ENCODE data around the gene ACTN2.

ACTN2 gene

DNA sequence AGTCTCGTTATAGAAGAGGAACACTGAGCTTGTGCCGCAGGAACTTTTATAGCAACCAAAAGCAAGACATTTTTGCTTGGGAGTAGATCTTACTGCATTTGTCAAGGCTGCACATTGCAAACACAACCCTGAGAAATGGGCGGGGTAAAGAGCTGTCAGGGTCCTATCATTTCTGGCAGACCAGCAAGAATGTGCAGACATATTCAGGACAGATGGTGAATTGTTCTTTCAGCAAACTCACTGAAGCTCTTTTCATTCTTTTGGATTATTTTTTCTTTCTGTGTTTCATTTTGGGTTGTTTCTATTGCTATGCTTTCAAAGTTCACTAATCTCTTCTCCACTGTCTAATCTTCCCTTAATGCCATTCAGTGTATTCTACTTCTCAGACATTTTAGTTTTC, 5.1 kb upstream of the ACTN2 start:
- peak; percentile 29 for FAIRE-seq
- no peak for DNase-seq (ENCODE audit: insufficient read length, low spot score)
- TF ChIP-seq, protein P1, sequence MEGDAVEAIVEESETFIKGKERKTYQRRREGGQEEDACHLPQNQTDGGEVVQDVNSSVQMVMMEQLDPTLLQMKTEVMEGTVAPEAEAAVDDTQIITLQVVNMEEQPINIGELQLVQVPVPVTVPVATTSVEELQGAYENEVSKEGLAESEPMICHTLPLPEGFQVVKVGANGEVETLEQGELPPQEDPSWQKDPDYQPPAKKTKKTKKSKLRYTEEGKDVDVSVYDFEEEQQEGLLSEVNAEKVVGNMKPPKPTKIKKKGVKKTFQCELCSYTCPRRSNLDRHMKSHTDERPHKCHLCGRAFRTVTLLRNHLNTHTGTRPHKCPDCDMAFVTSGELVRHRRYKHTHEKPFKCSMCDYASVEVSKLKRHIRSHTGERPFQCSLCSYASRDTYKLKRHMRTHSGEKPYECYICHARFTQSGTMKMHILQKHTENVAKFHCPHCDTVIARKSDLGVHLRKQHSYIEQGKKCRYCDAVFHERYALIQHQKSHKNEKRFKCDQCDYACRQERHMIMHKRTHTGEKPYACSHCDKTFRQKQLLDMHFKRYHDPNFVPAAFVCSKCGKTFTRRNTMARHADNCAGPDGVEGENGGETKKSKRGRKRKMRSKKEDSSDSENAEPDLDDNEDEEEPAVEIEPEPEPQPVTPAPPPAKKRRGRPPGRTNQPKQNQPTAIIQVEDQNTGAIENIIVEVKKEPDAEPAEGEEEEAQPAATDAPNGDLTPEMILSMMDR (IDR thresholded peaks at IDR 0.05; ENCODE audit: insufficient read depth, missing control alignments): no peak

DNA sequence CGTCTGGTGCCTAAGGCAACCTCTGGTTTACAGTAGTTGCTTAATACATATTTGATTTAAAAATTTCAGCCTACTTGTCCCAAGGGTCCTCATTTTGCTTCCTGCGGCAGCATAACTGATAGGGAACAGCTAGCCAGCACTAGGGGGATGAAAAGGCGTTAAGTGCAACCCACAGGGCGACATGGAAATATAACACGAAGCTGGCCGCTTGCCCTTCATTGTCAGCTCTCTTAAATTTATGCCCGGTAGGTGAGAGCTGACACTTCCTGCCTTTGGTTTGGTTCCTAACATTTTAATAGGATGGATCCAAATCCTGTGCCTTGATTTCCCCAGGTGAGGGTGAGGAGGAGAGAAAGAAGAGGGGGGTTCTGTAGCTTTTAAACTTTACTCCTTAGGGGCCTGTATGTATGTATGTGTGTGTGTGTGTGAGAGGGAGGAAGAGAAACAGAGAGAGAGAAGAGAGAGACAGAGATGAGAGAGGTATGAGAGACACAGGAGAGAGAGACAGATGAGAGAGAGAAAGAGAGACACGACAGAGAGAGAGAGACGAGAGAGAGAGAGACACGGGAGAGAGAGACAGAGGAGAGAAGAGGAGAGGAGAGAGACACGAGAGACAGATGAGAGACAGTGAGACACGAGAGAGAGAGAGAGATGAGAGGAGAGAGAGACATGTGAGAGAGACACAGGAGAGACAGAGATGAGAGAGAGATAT, 938 bp upstream of the ACTN2 start:
- FAIRE-seq (no peak), DNase-seq (ENCODE audit: insufficient read length, low spot score) (no peak)
- TF ChIP-seq, protein P1 (IDR thresholded peaks at IDR 0.05; ENCODE audit: insufficient read depth, missing control alignments): no peak

DNA sequence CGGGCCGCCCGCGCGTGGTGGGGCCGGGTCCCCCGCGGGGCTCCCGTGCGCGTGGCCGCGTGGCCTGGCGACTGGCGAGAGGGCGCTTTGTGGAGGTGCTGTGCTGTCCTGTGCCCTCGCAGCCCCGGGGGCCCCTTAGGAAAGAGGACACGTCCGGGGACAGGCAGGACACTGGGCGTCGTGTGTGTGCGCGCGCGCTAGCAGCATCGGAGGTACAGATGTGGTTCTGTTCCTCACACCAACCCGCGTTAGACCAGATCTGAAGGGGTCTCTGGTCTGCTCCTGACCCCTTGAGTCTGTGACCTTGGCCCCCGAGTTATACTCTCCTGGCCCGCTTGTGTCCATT, 489 bp downstream of the ACTN2 start:
- TF ChIP-seq, protein P1 (IDR thresholded peaks at IDR 0.05; ENCODE audit: insufficient read depth, missing control alignments): no peak
- DNase-seq (ENCODE audit: insufficient read length, low spot score) (no peak), FAIRE-seq (no peak)

DNA sequence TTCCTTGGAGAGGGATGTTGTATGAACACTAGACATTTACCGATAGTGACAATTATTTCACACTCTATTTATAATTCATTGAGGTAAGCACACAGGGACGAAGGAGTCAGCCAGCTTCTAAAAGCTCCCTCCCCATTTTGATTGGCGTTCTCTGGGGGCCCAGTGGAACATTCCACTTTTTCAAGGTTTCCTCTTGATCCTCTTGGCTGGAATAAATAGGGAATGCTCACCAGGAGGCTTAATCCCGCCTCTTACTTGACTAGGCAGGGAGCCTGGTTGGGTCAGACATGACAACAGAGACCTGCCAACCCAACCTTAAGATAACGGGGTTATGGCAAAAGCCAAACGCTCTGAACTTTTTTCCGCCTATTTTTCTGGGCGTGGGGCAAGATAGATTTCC, 974 bp downstream of the ACTN2 start:
- DNase-seq (ENCODE audit: insufficient read length, low spot score) (no peak), FAIRE-seq (no peak)
- TF ChIP-seq, protein P1 (IDR thresholded peaks at IDR 0.05; ENCODE audit: insufficient read depth, missing control alignments): no peak

DNA sequence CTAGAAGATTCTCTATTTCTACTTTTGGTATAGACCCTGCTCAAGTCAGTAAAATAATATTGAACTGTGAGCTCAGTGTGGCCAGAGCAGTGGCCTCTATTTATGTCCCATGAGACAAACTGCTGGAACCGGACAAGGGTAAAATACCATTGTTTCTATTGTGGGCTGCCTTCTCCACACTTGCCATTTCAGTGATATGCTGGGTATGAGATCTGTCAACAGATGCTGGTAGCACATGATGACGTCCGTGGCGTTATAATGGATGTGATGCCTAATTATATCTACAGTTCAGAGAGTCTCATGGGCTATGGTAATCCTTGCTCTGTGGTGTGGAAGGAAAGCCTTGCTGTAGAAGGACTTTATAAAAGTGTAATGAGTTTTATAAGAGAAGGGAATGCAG, 2.4 kb downstream of the ACTN2 start:
- FAIRE-seq: no peak
- TF ChIP-seq, protein P1 (IDR thresholded peaks at IDR 0.05; ENCODE audit: insufficient read depth, missing control alignments): no peak
- DNase-seq (ENCODE audit: insufficient read length, low spot score): no peak

DNA sequence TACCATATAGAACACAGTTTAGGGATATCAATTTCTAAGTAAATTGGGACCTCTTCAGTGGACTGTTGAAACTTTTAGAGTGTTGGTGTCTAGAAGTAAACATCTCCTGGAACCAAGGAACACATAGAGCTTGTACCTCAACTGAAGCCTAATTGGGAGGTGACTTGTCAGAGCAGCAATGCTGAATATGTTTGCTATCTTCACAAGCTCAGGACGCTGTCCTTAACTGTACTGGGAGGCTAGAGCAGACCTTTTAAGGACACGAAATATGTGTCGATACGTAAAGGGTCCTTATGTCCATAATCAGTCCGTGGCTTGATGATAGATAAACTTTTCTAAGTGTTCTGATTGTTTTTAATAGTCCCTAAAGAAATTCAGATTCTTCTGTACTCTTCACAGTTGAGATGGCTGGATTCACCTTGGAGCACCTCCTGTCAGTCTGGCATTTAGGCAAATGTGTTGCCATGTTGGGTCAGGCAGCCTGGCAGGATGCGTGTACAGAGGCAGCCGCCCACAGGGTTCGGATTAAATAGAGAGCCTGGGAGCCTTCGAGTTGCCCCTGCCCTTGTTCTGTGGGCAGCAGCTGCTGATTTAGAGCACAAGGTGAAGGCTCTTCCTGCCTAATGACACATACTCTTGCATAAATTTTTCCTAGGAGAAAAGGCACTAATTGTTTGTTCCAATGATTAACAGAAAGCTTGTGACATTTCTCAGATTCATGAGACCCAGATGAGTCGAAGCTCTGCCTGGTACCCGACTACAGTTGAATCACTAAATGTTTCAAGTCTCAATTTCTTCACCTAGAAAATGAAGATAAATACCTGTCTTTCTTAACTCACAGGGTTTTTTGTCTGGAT, 3.6 kb downstream of the ACTN2 start:
- FAIRE-seq: no peak
- no peak for DNase-seq (ENCODE audit: insufficient read length, low spot score)
- TF ChIP-seq, protein P1 (IDR thresholded peaks at IDR 0.05; ENCODE audit: insufficient read depth, missing control alignments): no peak

DNA sequence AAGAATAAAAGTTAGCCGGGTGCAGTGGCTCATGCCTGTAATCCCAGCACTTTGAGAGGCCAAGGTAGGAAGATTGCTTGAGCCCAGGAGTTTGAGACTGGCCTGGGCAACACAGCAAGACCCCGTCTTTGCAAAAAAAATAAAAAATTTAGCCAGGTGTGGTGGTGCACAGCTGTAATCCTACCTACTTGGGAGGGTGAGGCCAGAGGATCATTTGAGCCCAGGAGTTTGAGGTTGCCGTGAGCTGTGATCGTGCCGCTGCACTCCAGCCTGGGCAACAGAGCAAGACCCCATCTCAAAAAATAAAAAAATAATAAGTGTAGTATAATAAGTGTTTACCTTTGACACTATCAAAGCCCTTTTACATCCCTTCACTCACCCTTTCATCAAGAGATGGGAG, 5.0 kb downstream of the ACTN2 start:
- FAIRE-seq: no peak
- TF ChIP-seq, protein P1 (IDR thresholded peaks at IDR 0.05; ENCODE audit: insufficient read depth, missing control alignments): no peak
- no peak for DNase-seq (ENCODE audit: insufficient read length, low spot score)

Measured in D721Med (cell line).